NB4 (cell line): ENCODE data around the gene SYTL5.

ENCODE experiments used
- TF ChIP-seq, protein P1 (sequence below): IDR thresholded peaks from one replicate; pipeline ENCODE4 v1.5.1; 2012; ENCODE audit warnings: low read depth, low read length
- TF ChIP-seq, protein P2 (sequence below): IDR thresholded peaks from 2 replicates; pipeline ENCODE4 v1.6.1; 2011; ENCODE audit warnings: low read depth, low read length

DNA sequence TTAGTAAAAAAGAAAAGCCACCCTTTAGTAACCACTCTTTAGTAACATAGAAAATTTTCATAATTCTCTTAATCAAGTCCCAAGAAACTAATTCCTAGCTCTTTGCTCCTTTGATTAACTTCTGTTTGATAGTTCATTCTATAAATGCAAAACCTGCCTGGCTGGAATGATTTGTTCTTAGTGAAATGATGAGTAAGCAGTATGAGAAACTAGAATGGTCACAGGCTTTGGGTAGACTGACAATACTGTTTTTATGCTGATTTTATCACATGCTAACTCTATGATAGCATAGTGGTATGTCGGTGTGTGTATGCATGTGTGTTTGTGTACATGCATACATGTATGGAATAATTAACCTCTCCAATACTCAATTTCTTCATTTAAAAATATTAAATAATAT lies 81.2 kb downstream of the SYTL5 start:
- TF ChIP-seq, protein P1, sequence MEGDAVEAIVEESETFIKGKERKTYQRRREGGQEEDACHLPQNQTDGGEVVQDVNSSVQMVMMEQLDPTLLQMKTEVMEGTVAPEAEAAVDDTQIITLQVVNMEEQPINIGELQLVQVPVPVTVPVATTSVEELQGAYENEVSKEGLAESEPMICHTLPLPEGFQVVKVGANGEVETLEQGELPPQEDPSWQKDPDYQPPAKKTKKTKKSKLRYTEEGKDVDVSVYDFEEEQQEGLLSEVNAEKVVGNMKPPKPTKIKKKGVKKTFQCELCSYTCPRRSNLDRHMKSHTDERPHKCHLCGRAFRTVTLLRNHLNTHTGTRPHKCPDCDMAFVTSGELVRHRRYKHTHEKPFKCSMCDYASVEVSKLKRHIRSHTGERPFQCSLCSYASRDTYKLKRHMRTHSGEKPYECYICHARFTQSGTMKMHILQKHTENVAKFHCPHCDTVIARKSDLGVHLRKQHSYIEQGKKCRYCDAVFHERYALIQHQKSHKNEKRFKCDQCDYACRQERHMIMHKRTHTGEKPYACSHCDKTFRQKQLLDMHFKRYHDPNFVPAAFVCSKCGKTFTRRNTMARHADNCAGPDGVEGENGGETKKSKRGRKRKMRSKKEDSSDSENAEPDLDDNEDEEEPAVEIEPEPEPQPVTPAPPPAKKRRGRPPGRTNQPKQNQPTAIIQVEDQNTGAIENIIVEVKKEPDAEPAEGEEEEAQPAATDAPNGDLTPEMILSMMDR, result no peak
- TF ChIP-seq, protein P2, sequence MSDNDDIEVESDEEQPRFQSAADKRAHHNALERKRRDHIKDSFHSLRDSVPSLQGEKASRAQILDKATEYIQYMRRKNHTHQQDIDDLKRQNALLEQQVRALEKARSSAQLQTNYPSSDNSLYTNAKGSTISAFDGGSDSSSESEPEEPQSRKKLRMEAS, result no peak
